Fibroblast of lung (primary cell): ENCODE measurements around the gene ZNF414.

Source experiments
- EZH2 ChIP-seq: IDR thresholded peaks from 2 replicates; pipeline ENCODE4 v1.5.1; 2012; ENCODE audit warnings: low read length, control low read depth, mild to moderate bottlenecking; ENCODE audit errors: missing control alignments
- TF ChIP-seq, protein P1 (sequence below), 2 donors: IDR thresholded peaks in 1 of 2; conservative IDR thresholded peaks in 1 of 2; 1 replicate in 1 of 2; 2 replicates in 1 of 2; pipeline ENCODE4 v1.5.1; 2011 to 2012; ENCODE audit warnings: low read length in 2 of 2, control low read depth in 1 of 2, inconsistent platforms in 1 of 2, low read depth in 1 of 2, mild to moderate bottlenecking in 1 of 2

DNA sequence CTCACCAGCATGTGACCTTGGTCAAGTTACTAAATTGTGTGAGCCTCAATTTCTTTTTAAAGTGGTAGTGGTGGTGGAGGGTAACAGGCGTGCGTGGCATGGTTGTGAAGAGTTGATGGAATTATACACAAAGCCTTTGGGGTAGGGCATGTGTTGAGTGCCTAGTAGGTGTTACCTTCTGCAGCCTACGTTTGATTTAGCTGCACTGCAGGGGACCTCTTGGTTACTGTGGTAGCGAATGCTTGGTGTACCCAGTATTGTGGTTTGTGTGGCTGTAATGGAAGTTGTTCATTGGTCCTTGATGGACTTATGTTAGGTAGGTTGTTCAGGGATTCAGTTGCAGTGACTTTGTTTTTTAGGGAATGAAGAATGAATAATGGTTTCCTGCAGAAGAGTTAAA, 36.1 kb downstream of the ZNF414 start:
- TF ChIP-seq, protein P1, sequence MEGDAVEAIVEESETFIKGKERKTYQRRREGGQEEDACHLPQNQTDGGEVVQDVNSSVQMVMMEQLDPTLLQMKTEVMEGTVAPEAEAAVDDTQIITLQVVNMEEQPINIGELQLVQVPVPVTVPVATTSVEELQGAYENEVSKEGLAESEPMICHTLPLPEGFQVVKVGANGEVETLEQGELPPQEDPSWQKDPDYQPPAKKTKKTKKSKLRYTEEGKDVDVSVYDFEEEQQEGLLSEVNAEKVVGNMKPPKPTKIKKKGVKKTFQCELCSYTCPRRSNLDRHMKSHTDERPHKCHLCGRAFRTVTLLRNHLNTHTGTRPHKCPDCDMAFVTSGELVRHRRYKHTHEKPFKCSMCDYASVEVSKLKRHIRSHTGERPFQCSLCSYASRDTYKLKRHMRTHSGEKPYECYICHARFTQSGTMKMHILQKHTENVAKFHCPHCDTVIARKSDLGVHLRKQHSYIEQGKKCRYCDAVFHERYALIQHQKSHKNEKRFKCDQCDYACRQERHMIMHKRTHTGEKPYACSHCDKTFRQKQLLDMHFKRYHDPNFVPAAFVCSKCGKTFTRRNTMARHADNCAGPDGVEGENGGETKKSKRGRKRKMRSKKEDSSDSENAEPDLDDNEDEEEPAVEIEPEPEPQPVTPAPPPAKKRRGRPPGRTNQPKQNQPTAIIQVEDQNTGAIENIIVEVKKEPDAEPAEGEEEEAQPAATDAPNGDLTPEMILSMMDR (conservative IDR thresholded peaks at IDR 0.05 in 1 of 2, IDR thresholded peaks at IDR 0.05 in 1 of 2; ENCODE audit: low read depth in 1 of 2, low read length in 2 of 2): no peak
- no peak for TF ChIP-seq EZH2
